GM18519 (cell line): ENCODE results near the gene KCNH1.

ENCODE experiments used
- ATAC-seq: cut with Tn5 transposase; IDR thresholded peaks from one replicate; pipeline ENCODE4 v1.9.1; 2021; ENCODE audit warnings: mild to moderate bottlenecking, moderate library complexity; ENCODE audit not compliant: unreplicated experiment, low FRiP score

The KCNH1 gene

DNA sequence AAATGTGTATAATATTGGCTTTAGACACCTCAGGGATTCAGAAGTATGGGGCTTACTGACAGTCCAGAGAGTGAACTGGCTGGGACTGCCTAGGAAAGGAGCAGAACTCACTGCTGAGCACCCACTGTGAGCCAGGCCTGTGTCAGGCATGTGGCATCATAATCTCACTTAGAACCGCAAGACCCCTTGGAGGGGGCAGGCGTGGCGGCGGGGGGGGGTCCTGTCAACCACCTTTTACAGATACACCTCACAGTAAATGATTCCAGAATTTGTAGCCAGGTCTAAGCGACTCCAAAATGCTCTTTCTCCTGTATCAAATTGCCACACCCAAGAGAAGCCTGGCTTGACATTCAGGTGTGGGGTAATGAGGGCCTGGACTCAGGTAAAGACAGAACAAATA lies 235.5 kb downstream of the KCNH1 start:
- no peak for ATAC-seq

DNA sequence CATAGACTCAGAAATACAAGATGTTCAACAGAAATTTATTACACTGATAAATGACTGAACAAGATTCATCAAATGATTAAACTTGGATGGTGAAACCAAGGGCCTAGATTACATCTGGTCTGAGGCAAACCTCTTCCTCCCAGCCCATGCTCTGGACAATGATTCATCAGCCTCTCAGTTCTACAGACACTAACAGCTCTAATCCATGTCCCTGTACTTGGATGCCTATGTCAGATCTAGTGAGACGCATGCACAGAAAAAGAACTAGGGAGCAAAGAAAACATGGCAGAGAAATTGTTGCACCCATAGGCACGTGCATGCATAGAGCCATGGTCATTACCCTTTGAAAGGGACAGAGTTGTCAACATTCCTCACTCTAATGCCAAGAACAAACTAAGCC lies 250.1 kb downstream of the KCNH1 start:
- ATAC-seq: no peak

DNA sequence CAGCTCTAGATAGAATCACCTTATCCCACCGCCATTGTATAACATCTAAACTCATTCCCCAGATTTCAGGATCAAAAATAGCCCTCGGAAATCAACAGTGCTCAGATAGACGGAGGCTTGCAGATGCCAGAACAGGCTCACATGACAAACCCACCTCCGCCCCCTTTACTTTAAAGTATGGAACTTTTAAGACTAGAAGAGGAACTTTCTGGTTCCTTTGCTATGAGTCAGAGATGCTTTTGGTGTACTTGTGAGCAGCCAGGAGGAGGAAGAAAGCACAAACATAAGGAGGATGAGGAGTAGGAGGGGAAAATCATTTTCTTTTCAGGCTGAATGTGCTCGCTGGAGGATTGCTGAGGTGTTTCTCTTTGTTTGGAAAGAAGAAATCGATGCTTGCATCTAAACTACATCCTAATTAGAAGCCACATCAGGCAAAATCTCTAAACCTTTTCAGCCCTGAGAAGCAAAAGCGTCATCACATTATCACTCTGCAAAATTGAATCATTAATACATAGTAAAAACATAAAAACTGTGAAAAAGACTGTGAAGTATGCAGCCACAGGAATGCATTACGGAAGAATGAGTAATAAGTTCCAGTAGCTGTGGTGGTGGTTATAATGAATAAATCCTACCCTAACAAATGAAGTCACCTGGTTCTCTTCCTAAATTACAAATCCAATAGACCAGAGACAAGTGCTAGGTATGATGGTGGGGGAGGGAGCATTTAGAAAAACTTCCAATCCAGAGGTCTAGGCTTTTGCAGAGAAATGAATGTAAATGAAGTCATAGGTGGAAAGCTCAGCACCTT lies 251.3 kb downstream of the KCNH1 start:
- ATAC-seq: no peak

DNA sequence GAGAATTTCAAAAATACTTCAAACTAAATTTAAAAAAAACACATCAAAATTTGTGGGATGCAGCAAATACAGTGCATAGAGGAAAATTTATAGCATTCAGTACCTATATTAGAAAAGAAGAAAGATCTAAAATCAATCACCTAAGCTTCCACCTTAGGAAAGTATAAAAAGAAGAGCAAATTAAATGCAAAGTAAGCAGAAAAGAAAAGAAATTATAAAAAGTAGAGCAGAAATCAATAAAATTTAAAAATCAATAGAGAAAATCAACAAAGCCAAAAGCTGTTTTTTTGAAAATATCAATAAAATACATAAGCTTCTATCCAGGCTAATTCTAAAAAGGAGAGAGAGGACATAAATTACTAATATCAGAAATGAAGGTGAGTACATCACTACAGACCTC lies 255.4 kb downstream of the KCNH1 start:
- no peak for ATAC-seq

DNA sequence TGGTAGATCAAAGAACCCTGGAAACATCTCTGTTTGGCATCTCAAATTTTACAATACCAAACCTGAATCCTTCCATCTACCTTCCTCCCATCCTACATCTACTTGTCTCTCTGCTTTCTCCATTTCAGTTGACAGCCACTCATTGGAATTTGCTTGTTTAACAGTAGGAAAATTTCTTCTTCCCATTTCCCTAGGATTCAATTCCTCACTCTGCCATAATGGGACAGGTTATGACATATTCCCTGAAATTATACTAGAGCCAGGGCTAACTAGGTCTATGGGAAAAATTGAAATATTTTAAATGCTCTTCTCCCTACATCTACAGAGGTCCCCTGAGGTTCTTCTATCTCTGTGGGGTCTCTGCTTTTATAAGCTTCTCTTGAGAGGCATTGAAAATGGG lies 257.7 kb downstream of the KCNH1 start:
- no peak for ATAC-seq

DNA sequence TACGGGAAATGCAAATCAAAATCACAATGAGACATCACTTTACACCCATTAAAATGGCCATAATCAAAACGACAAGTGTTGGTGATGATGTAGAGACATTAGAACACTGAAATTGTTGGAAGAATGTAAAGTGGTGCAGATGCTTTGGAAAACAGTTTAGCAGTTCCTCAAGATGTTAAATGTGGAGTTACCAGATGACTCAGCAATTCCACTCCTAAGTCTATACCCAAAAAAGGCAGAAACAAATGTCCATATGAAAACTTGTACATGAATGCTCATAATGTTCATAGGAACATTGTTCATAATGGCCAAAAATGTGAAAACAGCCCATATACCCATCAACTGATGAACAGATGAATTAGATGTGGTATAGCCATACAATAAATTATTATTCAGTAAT lies 267.4 kb downstream of the KCNH1 start:
- ATAC-seq: no peak

DNA sequence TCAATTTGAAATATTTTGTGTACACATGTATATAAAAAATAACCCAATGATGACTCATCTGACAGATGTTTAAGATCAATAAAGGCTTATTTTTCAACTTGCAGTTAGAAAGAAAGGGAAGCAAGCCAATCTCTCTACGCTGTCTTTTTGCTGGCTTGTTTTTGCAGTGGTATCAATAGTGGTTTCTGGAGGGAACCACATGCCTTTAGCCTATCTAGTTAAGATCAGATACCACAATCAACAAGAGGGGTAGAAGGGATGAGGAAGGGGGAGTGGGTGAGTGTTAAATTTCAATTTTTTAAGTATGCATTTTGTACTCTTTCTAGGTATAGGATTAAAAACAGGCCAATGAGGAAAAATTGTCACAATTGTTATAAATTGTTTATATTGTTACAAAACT lies 276.2 kb downstream of the KCNH1 start:
- no peak for ATAC-seq

DNA sequence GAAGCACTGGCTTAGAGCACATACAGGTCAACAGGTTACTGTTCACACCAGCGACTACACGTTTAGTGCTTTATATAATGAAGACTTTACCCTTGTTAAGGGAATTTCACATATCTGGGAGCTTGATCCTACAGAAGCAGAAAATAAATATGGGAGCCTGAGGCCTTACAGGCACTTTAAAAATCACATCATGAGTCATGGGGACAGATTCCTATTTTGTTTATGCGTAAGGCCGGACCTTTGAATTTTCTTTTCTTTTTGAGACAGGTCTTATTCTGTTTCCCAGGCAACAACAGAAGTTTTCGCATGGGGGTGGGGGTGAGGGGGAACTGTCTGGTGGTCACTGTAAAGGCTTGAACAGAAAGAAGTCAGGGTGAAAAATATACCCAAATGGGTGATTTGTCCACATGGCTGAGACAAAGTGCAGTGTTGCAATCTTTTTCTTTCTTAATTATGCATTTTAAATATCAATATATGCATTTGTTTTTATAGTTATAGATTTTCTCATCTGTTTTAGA lies 276.7 kb downstream of the KCNH1 start:
- no peak for ATAC-seq

DNA sequence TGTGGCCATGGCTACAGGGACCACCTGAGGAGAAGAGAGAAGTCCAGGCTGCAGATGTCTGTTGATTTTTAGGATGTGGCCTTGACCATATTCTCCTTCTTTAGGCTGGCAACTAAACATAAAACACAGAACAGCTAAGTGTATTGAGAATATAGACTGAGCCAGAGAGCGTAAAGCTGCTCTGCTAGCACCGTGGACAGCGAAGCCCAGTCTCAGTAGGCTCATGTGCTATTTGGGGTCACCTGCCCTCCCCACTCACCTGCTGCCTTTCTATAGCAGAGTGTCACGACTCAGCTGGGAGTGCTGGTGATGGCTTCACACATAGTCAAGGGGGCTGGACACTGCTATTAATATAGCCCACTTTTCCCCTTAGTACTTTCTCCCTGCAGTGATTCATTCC lies 278.5 kb downstream of the KCNH1 start:
- no peak for ATAC-seq

DNA sequence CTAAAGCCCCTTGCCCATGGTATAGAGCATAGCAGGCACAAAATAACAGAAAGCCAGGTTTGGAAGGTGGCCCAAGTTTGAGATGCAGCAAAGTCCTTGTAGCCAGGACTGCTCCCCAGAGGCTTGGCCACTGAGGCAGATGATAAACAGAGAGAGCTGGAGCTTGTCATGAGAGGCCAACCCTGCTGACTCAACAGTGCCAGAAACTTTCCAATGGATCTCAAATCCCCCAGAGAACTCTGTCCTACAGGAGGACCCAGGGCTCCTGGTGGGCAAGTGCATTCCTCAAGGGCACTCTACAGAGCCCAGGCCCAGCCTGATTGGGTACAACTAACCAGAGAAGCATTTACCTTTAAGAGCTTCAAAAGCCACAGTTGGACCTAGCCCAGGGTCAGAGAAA lies 280.7 kb downstream of the KCNH1 start:
- no peak for ATAC-seq

DNA sequence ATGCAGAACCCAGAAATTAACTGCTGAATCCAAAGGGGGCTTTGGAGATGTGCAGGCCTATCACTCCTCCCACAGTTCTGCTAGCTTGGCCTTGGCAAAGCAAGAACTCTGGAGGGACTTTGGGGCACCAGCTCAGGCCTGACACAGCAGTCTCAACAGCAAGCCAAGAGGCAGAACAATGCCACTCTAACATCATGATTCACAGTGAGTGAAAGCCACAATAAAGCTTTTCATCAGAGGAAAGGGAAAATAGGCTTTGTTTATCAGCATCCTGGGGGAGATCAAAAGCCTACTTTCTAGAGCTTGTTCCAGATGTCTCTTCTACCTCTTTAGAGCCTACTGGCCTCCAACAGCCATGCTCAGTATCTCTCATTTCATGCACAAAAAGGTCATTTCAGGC lies 283.4 kb downstream of the KCNH1 start:
- no peak for ATAC-seq

DNA sequence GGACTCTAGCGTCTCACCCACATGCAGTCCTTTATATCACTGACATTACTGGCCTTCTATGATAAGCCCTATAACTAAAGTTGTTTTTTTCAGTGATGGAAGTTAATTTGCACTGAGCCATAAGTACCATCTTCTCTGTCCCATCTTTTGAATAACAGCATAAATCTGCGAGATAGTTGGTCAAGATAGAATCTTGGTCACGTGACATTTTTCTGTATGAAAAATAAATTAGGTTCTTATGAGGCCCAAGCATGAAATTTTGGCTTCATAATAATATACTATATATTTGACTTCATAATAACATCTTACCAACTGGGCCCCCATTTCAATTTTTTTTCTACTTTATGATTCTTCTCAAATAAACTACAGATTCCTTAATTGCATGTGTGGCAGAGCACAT lies 285.5 kb downstream of the KCNH1 start:
- no peak for ATAC-seq

DNA sequence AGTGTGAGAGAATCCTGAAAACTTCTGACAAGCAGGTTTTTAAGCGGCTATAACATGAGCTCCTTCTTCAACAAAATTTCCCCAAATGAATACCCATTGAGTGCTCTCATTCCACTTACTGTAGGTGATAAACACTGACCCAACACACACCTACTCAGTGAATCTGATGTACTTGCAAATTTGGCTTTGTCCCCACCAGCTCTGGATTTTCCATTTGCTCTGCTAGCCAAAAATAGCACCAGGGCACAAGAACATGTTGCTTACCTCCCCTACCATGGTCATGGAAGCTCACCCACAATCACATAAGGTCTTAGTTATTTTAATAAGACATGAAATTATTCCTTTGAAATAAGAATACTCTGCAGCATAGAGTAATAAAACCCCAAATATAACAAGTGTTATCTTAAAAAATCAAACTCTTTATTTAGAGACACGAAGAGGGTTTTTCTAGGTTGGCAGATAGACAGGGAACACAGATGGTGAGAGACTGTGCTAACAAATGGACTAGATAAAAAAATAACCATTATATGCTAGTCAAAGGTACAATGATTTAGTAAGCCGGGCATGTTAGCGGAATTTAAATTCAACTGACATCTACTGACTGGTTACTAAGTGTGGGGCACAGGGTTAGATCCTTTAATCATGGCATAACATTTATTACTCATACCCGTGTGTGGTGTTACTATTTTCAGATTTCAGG lies 291.9 kb downstream of the KCNH1 start:
- ATAC-seq: no peak

DNA sequence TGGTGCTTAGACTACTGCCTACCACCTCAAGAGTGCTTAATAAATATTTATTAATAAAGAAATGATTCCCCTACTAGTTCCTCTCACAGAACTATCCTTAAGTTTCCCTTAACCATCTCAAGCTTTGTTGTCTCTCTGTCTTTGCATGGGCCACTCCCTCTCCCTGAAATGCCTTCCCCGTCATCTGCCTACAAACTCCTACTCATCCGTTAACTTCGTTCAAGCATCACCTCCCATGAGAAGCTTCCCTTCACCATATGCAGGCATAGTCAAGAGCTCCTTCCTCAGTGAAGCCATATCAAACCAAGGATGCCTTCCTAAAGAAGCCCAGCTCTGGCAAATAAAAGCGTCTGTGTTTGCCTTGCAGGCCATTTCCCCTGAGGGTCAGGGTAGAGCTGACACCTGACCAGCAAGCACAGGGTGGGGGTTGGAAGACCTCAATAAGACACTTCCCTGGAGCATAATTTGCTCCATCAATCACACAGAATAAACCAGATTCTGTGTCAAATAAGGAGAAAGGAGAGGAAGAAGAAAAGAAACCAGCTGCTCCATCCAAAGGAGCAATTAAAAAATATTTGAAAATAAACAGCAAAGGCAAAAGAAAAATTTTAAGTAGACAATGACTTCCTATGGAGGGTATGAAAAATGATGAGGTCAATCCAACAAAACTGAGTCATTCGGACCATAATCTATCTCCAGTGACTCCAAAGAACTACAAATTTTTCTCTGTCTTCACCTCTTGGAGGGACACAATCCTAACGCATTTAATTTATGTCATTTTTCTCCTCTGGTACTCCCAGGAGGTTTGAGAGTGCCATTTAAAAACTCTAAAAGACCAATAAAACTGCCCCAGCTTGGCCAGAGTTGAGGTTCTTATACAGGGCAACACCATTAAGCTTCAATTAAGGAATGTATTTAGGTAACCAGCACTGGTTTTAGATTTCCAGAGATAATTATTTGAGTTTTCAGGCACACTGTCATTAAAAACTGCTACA lies 303.6 kb downstream of the KCNH1 start:
- ATAC-seq: no peak

DNA sequence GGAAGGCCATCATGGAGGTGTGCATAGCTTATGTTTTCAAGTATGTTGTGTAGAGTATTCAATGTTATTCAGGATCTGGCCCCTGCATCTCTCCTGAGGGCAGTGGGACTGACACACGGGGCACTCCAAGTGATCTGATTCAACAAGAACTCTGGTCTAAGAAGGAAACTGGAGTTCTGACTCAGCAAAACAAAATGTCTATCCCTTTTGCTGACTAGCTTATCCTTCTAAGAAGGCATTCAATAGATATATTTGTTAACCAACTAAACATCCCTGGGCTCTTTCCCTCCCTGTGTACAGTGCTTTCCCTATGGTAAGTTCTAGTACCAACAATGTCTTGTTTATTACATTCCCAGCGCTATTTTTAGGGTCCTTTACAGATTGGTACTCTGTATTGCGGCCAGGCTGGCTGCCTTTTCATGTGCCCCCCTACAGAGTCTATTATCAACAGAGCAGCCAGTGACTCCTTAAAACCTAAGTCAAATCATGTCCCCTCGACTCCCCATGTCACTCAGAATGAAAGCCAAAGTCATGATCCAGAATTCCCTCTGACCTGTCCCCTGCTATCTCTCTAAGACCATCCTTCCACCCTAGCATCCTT lies 304.9 kb downstream of the KCNH1 start:
- ATAC-seq: no peak

DNA sequence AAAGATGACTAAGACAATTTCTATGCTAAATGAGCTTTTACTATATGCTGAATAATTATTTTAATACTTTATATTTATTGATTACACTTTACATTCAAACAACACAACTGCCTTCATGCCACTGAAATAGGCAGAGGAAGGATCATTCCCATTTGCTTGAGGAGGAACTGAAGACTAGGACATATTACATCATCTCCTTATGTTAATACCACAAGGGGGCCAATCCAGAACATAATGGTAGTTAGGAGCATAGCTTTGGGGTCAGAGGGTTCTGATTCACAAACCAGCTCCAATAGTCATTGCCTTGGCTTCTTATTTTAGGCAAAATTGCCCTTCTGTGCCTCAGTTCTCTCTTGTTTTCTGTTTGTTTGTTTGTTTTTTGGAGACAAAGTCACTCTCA lies 306.5 kb downstream of the KCNH1 start:
- ATAC-seq: no peak

DNA sequence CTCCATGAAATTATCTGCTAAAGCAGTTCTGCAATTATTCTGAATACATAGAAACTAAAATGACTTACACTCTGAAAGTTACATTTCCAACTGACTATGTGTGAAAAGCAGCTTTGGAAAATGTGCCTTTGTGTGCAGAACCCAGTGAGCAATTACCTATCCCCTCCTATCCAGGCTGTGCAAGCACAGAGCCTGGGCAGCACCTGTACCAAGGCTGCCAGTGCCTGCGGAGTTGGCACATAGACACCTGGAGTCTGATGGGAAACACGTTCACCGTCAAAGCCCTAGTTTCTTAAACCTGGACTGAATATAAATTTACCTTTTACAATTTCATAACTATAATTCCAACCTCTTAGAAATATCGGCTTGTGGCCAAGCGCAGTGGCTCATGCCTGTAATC lies 307.3 kb downstream of the KCNH1 start:
- no peak for ATAC-seq

DNA sequence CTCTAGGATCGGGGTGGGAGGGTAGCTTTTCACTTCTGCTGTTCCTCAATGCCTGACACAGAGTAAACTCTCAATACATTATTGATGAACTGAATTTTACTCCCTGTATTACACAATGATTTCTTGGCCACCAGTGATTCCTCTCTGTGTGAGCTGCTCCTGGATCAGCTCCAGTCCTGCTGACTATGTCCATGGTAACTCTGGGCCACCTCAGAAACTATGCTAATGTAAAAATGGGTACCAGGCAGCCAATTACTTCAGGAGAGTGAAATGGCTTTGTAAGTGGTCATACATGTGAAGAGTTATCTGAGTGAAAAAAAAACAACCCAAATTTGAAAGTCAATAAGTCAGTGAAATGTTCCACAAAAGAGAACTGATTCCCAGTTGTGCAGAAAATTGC lies 311.0 kb downstream of the KCNH1 start:
- no peak for ATAC-seq

DNA sequence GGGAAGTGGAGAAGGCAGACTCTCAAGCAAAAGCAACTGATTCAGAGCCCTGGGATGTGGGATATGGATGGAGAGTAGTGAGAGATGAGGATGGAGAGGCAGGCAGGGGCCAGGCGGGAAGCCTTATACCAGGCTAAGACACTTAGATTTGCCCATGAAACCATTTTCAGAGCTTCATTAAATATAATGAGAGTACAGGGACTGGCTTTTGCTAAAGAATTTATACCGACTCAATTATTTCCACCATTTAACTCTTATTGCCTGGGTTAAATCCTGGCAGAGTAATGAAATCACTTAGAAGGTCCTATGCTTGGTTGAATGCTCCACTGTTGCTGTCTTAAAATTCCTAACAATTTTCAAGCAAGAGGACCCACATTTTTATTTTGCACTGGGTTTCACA lies 311.7 kb downstream of the KCNH1 start:
- no peak for ATAC-seq

DNA sequence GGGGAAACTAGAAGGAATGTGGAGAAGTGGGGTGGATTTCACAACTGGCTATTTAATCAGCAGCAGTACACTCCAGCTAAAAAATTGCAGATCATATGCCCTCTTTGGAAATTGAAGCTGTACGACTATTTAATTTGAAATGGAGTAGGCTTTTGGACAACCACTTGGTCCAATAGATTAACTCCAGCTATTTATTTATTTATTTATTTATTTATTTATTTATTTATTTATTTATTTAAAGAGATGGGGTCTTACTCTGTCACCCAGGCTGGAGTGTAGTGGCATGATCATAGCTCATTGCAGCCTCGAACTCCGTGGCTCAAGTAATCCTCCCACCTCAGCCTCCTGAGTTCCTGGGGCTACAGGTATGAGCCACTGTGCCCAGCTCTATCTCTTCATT lies 312.3 kb downstream of the KCNH1 start:
- ATAC-seq: no peak
